PC-9 (cell line): ENCODE data around the gene WRAP73.

Experiments
- EZH2 ChIP-seq: fragments of 200-600 bp; sonication (generic); IDR thresholded peaks from 2 replicates; pipeline ENCODE4 v1.8.0; 2017; ENCODE audit warnings: antibody characterized with exemption, low read depth
- TF ChIP-seq, protein P1 (sequence below): fragments of 200-600 bp; sonication (generic); conservative IDR thresholded peaks from 2 replicates; pipeline ENCODE4 v1.6.1; 2017; ENCODE audit warnings: mixed run types, antibody characterized with exemption, mild to moderate bottlenecking, moderate library complexity

DNA sequence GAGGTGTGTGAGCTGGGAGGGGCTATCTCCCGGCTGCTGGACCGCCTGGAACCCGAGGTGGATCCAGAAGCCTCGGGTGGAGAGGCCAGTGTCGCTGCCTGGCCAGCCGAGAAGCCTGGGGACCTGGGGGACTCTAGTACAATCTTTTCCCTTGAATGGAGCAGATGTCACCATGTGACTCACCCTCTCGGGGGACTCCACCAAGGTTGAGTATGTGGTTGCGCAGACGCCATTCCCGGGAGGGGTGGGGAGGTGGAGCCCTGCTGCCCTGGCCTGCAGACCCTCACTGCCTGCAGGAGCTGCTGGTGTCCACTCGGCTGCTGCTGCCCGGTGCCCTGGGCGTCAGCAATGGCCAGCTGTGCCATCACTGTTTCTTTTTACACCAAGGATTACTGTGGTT is 42.7 kb upstream of the WRAP73 start:
- TF ChIP-seq, protein P1, sequence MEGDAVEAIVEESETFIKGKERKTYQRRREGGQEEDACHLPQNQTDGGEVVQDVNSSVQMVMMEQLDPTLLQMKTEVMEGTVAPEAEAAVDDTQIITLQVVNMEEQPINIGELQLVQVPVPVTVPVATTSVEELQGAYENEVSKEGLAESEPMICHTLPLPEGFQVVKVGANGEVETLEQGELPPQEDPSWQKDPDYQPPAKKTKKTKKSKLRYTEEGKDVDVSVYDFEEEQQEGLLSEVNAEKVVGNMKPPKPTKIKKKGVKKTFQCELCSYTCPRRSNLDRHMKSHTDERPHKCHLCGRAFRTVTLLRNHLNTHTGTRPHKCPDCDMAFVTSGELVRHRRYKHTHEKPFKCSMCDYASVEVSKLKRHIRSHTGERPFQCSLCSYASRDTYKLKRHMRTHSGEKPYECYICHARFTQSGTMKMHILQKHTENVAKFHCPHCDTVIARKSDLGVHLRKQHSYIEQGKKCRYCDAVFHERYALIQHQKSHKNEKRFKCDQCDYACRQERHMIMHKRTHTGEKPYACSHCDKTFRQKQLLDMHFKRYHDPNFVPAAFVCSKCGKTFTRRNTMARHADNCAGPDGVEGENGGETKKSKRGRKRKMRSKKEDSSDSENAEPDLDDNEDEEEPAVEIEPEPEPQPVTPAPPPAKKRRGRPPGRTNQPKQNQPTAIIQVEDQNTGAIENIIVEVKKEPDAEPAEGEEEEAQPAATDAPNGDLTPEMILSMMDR = no peak
- TF ChIP-seq EZH2 = no peak
